GM18498 (cell line): ENCODE results near the gene SWSAP1.
A peak's percentile ranks its signal among the peaks of the same experiment; 100 is the strongest.
"Not testable (repeated sequence)": the region's sequence is repeated elsewhere in the genome, so short reads cannot be mapped to it uniquely, and the experiment has no call there.

Experiments used
- ATAC-seq: cut with Tn5 transposase; IDR thresholded peaks from one replicate; pipeline ENCODE4 v1.9.1; 2021; ENCODE audit warnings: mild to moderate bottlenecking, moderate library complexity; ENCODE audit not compliant: unreplicated experiment

Gene SWSAP1, protein sequence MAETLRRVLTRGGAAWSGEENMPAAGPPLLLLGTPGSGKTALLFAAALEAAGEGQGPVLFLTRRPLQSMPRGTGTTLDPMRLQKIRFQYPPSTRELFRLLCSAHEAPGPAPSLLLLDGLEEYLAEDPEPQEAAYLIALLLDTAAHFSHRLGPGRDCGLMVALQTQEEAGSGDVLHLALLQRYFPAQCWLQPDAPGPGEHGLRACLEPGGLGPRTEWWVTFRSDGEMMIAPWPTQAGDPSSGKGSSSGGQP

GRCh38 chr19:11374433-11375142 lies at the start of gene SWSAP1:
Gene SWSAP1 (plus strand): TSS chr19:11374666. CDS start chr19:11374681, 15 bp downstream.
- peak; percentile 88 for ATAC-seq

DNA sequence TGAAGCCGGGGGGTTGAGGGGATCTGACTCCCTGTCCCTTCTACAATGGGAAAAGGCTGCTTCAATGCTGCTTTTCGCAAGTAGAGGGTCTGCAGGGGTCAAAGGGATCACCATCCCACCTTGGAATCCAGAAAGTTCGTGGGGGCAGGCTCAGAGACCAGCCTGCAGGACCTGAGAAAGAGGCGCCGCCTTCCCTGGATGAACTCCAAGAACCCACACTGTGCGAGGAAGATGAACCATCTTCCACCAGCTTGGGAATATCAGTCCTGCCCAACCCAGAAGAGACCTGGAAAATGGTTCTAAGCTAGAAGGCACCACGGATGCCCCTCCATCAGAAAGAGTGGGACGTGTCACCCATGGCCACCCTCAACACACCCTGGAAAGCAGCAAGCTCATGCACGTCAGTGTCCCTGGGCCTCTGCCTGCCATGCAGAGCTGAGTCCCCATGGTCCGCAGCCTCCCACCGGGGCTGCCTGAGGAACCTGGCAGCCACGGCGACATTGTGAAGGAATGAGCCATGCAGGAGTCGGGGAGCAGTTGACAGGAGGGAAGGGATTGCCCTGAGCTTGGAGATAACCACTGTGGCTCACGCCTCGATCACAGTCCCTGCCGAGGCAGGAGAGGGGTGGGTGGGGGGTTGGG lies 49.6 kb upstream of the SWSAP1 start:
- ATAC-seq: no peak

GRCh38 chr19:11325544-11325943 lies 48.9 kb upstream of the SWSAP1 start:
- ATAC-seq: no peak

DNA sequence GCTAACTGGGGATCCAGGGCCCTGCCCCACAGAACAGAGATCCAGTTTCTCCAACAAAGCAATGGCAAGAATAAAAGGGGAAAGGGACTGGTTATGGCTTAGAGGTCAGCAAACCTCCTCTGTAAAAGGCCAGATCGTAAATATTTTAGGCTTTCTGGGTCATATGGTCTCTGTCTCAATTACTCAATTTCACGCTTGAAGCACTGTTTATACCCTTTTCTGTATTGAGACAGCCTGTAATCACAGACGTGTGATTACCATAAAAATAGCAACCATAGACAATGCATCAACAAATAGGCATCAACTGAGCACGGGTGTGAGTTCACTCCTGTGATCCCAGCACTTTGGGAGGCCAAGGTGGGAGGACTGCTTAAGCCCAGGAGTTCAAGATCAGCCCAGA lies 44.3 kb upstream of the SWSAP1 start:
- ATAC-seq: no peak

DNA sequence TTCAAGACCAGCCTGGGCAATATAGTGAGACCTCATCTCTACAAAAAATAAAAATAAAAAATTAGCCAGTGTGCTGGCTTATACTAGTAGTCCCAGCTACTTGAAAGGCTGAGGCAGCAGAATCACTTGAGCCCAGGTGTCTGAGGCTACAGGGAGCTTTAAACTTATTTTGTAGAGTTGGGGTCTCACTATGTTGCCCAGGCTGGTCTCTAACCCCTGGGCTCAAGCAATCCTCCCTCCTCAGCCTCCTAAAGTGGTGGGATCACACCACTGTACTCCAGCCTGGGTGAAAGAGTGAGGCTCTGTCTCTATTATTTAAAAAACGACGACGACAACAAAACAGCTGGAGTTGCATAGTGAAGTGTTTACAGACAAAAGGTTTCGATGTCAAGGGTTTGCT lies 43.0 kb upstream of the SWSAP1 start:
- ATAC-seq: no peak

GRCh38 chr19:11332822-11333221 lies 41.6 kb upstream of the SWSAP1 start:
- no peak for ATAC-seq

GRCh38 chr19:11333838-11334237 lies 40.6 kb upstream of the SWSAP1 start:
- not testable (repeated sequence) for ATAC-seq

GRCh38 chr19:11335449-11336146 lies 38.9 kb upstream of the SWSAP1 start:
- ATAC-seq: no peak

GRCh38 chr19:11337080-11337479 lies 37.4 kb upstream of the SWSAP1 start:
- ATAC-seq: no peak

- ATAC-seq: no peak
These were observed 36.3 kb upstream of the SWSAP1 start for GRCh38 chr19:11338121-11338520.

GRCh38 chr19:11338569-11339253 lies 35.8 kb upstream of the SWSAP1 start:
- no peak for ATAC-seq

- ATAC-seq: no peak
These were observed 35.0 kb upstream of the SWSAP1 start, which contains the start of gene RAB3D for GRCh38 chr19:11339254-11340098. Gene RAB3D (minus strand): TSS chr19:11339657. CDS start chr19:11337399, 2,258 bp downstream.

DNA sequence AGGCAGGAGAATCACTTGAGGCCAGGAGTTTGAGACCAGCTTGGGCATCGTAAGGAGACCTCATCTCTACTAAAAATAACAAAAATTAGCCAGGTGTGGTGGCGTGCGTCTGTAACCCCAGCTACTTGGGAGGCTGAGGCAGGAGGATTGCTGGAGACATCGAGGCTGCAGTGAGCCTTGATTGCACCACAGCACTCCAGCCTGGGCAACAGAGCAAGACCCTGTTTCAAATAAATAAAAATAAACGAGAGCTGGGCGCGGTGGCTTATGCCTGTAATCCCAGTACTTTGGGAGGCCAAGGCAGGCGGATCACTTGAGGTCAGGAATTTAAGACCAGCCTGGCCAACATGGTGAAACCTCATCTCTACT lies 34.4 kb upstream of the SWSAP1 start:
- ATAC-seq: not testable (repeated sequence)

- no peak for ATAC-seq
These were observed 32.0 kb upstream of the SWSAP1 start for GRCh38 chr19:11342429-11342828.

DNA sequence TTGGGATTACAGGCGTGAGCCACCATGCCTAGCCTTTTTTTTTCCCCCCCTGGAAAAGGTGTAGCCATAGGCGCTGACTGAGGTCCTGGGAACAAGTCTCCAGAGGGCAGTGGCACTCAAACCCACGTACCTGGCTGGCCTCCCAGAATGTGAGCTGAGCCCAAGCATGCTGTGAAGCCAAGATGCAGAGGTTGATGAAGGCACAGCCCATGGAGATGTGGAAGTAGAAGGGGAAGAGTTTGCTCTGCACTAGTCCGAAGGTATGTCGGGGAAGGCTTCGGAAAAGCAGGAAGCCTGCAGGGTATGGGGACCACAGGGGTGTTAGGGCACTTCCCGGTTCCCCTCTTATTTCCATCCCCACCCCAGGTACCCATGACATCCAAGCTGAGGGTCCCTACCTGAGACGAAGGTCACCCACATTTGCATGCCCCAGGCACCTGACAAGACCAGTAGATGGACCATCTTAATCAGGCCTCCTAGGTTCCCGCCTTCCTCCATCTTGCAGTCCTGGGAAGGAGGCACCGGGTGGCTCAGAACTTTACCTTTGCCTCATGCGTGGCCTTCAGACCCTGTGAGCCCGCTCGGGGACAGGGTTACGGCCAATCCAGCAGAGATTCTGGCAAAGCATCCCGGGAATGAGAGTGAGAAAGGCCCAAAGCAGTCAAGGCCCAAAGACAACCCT lies 29.2 kb upstream of the SWSAP1 start:
- ATAC-seq: no peak

DNA sequence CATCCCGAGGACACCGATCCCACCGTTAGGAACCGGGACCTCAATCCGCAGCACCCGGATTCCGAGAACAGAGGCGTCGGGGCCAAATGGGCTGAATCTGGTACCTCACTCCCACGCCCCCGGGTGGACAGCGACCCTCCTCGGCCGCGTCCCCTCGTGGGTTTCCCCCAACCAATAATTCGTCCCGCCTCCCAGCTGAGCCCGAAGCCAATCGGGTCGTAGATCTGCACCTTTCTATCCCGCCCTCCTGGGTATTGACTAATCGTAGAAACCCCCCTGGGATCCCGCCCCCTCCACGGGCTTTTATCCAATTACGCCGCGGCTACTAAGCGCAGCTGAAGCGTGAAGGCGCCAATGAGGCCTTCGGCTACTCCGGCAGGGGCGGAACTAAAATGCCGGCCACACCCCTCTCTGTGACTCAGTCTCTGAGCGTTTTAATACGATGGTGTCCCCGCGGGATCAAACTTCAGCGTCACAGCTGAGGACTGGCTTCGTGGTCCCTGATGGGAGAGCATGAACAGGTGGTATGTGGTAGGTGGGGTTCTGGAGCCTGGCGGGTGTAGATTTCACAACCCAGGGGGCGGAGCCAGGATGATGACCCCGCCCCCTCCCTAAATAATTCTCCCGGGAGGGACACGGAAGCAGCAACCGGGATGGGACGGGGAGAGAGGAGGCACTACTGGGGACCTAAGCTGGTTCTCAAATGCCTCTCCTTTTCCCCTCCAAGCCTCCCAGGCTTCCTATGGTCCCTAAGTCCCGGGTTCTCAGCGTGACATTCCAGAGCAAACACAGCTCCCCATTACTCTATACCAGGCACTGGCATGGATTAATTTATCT lies 28.1 kb upstream of the SWSAP1 start, which contains the start of the genes CCDC159 and TMEM205:
CCDC159 (plus strand) TSS at position 416 of the 837 bp plus-strand sequence; CDS start at position 504, 88 bp downstream.
TMEM205 (minus strand) TSS at position 165 of the 837 bp plus-strand sequence. CDS start 649 bp downstream, outside the sequence.
- ATAC-seq: peak; percentile 92

- ATAC-seq: no peak
These were observed 26.9 kb upstream of the SWSAP1 start for GRCh38 chr19:11347546-11348039.

GRCh38 chr19:11349171-11349570 lies 25.3 kb upstream of the SWSAP1 start:
- ATAC-seq: no peak
